Body of pancreas (tissue), 4 donors: ENCODE results near the gene PRRG3. TPM values are rescaled to one million over a fixed set of nuclear protein-coding genes. Genes with fewer than 3 reads are reported as not detected.

Source experiments
- ATAC-seq: fragments of 150-250 bp; one replicate; pipeline ENCODE4 v1.9.1; 2016
- DNase-seq, 4 donors: peaks; one replicate each; pipeline ENCODE4 v3.0.0-alpha.2; 2019
- H3K27ac ChIP-seq, 4 donors: fragments of 200-600 bp; sonication (generic); 1 replicate in 3 of 4; 2 replicates in 1 of 4; pipeline versions ENCODE4 v1.5.1 to v1.6.1; 2016 to 2019; ENCODE audit warnings: mild to moderate bottlenecking in 1 of 4, mixed read lengths in 1 of 4, moderate library complexity in 1 of 4
- H3K27me3 ChIP-seq, 2 donors: fragments of 200-600 bp; sonication (generic); one replicate each; pipeline ENCODE4 v1.6.0; 2016; ENCODE audit warnings: mild to moderate bottlenecking in 1 of 2
- H3K36me3 ChIP-seq, 2 donors: fragments of 200-600 bp; sonication (generic); replicated peaks in 1 of 2; 2 replicates each; pipeline ENCODE4 v1.5.1; 2016; ENCODE audit warnings: low read depth in 2 of 2; ENCODE audit not compliant: insufficient read depth in 1 of 2
- H3K4me1 ChIP-seq: fragments of 200-600 bp; sonication (generic); one replicate; pipeline ENCODE4 v1.6.0; 2016
- H3K4me3 ChIP-seq, 2 donors: fragments of 200-600 bp; sonication (generic); 1 replicate in 1 of 2; 2 replicates in 1 of 2; pipeline ENCODE4 v1.5.1; 2016 to 2019
- H3K9me3 ChIP-seq, 3 donors: fragments of 200-600 bp; sonication (generic); 1 replicate in 2 of 3; 2 replicates in 1 of 3; pipeline ENCODE4 v1.5.1; 2016
- POLR2A ChIP-seq, 3 donors: fragments of 450-650 bp; IDR thresholded peaks; one replicate each; pipeline ENCODE4 v1.6.1; 2016; ENCODE audit warnings: antibody characterized with exemption in 3 of 3, mild to moderate bottlenecking in 2 of 3
- whole genome bisulfite sequencing, 2 donors: methylation state at CpG; one replicate each; pipeline ENCODE4 v1.1.5; 2017; 5-methylcytosine and 5-hydroxymethylcytosine counted together
- intact Hi-C: fragments of 100-400 bp; cut with DNase I; formaldehyde crosslinking; loops from one replicate; pipeline ENCODE4 v1.15.1; 2023
- total RNA-seq, 2 donors: library from RNA; depleted of rRNA; stranded (reverse); fragments of >200 nt; gene quantifications; one replicate each; pipeline ENCODE4 v1.1.0, GENCODE V29; 2016
- TF ChIP-seq, protein P1 (sequence below), 7 experiments: fragments of 450-650 bp in 4 of 7; fragments of 200-600 bp in 3 of 7; sonication (generic) in 3 of 7; IDR thresholded peaks; one replicate each; pipeline ENCODE4 v1.5.1; 2016 to 2019; ENCODE audit warnings: antibody characterized with exemption in 7 of 7

The PRRG3 gene
- total RNA-seq, 2 donors from 2014 or later, result 0.33 to 1.0 TPM

DNA sequence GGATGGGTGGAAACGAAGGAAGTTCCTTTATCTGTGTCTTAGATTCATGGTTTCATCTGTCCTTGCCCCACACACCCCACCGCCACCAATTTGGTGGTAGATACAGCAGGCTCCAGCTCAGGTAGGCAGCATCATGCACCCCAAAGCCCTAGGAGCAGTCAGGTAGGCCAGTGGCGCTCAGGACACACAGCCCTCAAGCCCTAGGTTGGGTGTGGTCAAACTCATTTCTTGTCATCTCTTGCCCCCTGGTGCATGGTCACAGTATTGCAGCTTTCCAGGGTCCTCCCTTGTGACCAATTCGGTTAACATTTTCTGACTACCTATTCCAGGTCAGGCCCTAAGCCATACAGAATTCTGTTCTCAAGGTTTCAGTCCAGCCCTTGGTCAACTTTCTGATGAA, 14.5 kb upstream of the PRRG3 start:
- no peaks in the 10 kb centered on the region for H3K4me1 ChIP-seq
- no peaks in the 10 kb centered on the region for H3K36me3 ChIP-seq
- intact Hi-C loops, result loop anchor here (10.0 kb wide), 1 partner anchor 526 kb away; no protein-coding TSS in a partner anchor
- DNase-seq (peak; percentile 49 to 80 (median 60)), ATAC-seq (peak; percentile 50)
- 34 to 42% methylated on average over 3 to 4 of the region's 4 CpGs for WGBS, 2 donors
- no peak overlapping the region for H3K27ac ChIP-seq
- no peak for TF ChIP-seq POLR2A (IDR thresholded peaks at IDR 0.05)
- TF ChIP-seq, protein P1, sequence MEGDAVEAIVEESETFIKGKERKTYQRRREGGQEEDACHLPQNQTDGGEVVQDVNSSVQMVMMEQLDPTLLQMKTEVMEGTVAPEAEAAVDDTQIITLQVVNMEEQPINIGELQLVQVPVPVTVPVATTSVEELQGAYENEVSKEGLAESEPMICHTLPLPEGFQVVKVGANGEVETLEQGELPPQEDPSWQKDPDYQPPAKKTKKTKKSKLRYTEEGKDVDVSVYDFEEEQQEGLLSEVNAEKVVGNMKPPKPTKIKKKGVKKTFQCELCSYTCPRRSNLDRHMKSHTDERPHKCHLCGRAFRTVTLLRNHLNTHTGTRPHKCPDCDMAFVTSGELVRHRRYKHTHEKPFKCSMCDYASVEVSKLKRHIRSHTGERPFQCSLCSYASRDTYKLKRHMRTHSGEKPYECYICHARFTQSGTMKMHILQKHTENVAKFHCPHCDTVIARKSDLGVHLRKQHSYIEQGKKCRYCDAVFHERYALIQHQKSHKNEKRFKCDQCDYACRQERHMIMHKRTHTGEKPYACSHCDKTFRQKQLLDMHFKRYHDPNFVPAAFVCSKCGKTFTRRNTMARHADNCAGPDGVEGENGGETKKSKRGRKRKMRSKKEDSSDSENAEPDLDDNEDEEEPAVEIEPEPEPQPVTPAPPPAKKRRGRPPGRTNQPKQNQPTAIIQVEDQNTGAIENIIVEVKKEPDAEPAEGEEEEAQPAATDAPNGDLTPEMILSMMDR (IDR thresholded peaks at IDR 0.05), result peak; percentile 31 to 75 (median 59)
- no peaks in the 10 kb centered on the region for H3K27me3 ChIP-seq
- H3K4me3 ChIP-seq, result no peak overlapping the region
- H3K9me3 ChIP-seq, result no peaks in the 10 kb centered on the region

GRCh38 chrX:151687635-151688034, 7.6 kb upstream of the PRRG3 start:
- Histone ChIP-seq H3K36me3 (no peaks in the 10 kb centered on the region), H3K4me1 (no peaks in the 10 kb centered on the region), H3K27ac (no peak overlapping the region), H3K4me3 (no peak overlapping the region), H3K9me3 (no peaks in the 10 kb centered on the region), H3K27me3 (no peaks in the 10 kb centered on the region)
- DNase-seq (no peak), ATAC-seq (no peak)
- intact Hi-C loops, result loop anchor here (10.0 kb wide), 1 partner anchor 533 kb away; no protein-coding TSS in a partner anchor
- TF ChIP-seq, protein P1 (IDR thresholded peaks at IDR 0.05), result no peak
- TF ChIP-seq POLR2A (IDR thresholded peaks at IDR 0.05), result no peak

GRCh38 chrX:151688695-151689094, 6.6 kb upstream of the PRRG3 start:
- no peak for ATAC-seq
- Histone ChIP-seq H3K4me3 (no peak overlapping the region), H3K36me3 (no peaks in the 10 kb centered on the region), H3K27me3 (no peaks in the 10 kb centered on the region), H3K4me1 (no peaks in the 10 kb centered on the region), H3K27ac (no peak overlapping the region), H3K9me3 (no peaks in the 10 kb centered on the region)
- intact Hi-C loops, result loop anchor here (10.0 kb wide), 1 partner anchor 534 kb away; no protein-coding TSS in a partner anchor
- DNase-seq, result no peak
- TF ChIP-seq, protein P1 (IDR thresholded peaks at IDR 0.05), result no peak
- TF ChIP-seq POLR2A (IDR thresholded peaks at IDR 0.05), result no peak

GRCh38 chrX:151692825-151693224, 2.4 kb upstream of the PRRG3 start:
- Histone ChIP-seq H3K36me3 (no peaks in the 10 kb centered on the region), H3K4me3 (no peak overlapping the region), H3K4me1 (no peaks in the 10 kb centered on the region), H3K9me3 (no peaks in the 10 kb centered on the region), H3K27me3 (no peaks in the 10 kb centered on the region), H3K27ac (no peak overlapping the region)
- DNase-seq (no peak), ATAC-seq (no peak)
- intact Hi-C loops, result no loop called here
- WGBS, 2 donors, result 89% methylated on average over 3 to 4 of the region's 6 CpGs
- TF ChIP-seq, protein P1 (IDR thresholded peaks at IDR 0.05), result no peak
- TF ChIP-seq POLR2A (IDR thresholded peaks at IDR 0.05), result no peak

DNA sequence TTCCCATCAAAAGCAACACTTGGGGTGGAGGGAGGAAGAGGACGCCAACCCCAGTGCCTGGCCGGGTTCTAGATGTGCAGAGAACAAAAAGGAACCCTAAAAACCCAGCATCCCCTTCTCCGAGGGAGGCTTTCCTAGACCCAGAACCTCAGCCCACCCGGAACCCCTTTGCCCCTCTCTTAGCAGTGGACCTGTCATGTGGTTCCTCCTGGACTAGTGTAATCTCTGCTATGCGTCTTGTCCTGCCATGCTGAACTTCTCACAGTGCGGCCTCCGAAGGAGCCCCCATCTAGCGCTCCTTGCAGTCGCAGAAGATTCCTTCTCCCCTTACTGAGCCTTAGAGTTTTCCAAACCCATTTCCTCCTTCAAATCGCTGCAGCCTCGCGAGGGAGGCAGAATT, 1.1 kb upstream of the PRRG3 start:
- Histone ChIP-seq H3K4me3 (no peak overlapping the region), H3K27me3 (no peaks in the 10 kb centered on the region), H3K36me3 (no peaks in the 10 kb centered on the region), H3K4me1 (no peaks in the 10 kb centered on the region), H3K27ac (no peak overlapping the region), H3K9me3 (no peaks in the 10 kb centered on the region)
- no peak for ATAC-seq
- WGBS, 2 donors, result 33 to 58% methylated on average over 5 to 7 of the region's 12 CpGs
- no peak for DNase-seq
- intact Hi-C loops, result no loop called here
- TF ChIP-seq, protein P1 (IDR thresholded peaks at IDR 0.05), result no peak
- no peak for TF ChIP-seq POLR2A (IDR thresholded peaks at IDR 0.05)
